GM23248 (cell line): ENCODE measurements around the gene GRIN1.

Experiments
- EZH2 ChIP-seq: fragments of 200-600 bp; sonication (generic); IDR thresholded peaks from 2 replicates; pipeline ENCODE4 v1.6.1; 2018; ENCODE audit warnings: antibody characterized with exemption, mild to moderate bottlenecking; ENCODE audit not compliant: insufficient read depth, poor library complexity, severe bottlenecking
- EZH2phosphoT487 ChIP-seq: fragments of 200-600 bp; sonication (generic); IDR thresholded peaks from 2 replicates; pipeline ENCODE4 v1.6.1; 2018; ENCODE audit warnings: antibody characterized with exemption, moderate library complexity, mild to moderate bottlenecking, low read depth; ENCODE audit not compliant: insufficient read depth

- TF ChIP-seq EZH2phosphoT487 (no peak), EZH2 (no peak)
Measured at GRCh38 chr9:137148661-137149060, 9.7 kb downstream of the GRIN1 start.
